ENCODE results near the gene ACAD9.

The ACAD9 gene

GRCh38 chr3:128845119-128845777 is 34.2 kb upstream of the ACAD9 start:
- peak; percentile 68 for DNase-seq (ENCODE audit: low read depth)
- TF ChIP-seq MAX (IDR thresholded peaks at IDR 0.05; ENCODE audit: low read depth, low read length) (no peak), MYC (IDR thresholded peaks at IDR 0.05; ENCODE audit: low read depth, low read length) (no peak), POLR2A (IDR thresholded peaks at IDR 0.05; ENCODE audit: extremely low read depth, insufficient read length) (no peak), CTCF (IDR thresholded peaks at IDR 0.05; ENCODE audit: low read depth, low read length) (peak; percentile 43)
- H3K4me3 ChIP-seq (ENCODE audit: low read depth, low read length): peak overlapping the region; percentile 34

GRCh38 chr3:128845778-128846485 is 33.5 kb upstream of the ACAD9 start:
- TF ChIP-seq MYC (IDR thresholded peaks at IDR 0.05; ENCODE audit: low read depth, low read length) (peak; percentile 9; the same call in 1 of the 2 replicates), MAX (IDR thresholded peaks at IDR 0.05; ENCODE audit: low read depth, low read length) (peak; percentile 55; the same call in 1 of the 2 replicates), POLR2A (IDR thresholded peaks at IDR 0.05; ENCODE audit: extremely low read depth, insufficient read length) (peak; percentile 13), CTCF (IDR thresholded peaks at IDR 0.05; ENCODE audit: low read depth, low read length) (peak; percentile 70)
- peak; percentile 98 for DNase-seq (ENCODE audit: low read depth)
- peak overlapping the region; percentile 34 for H3K4me3 ChIP-seq (ENCODE audit: low read depth, low read length)

- peak; percentile 98 for DNase-seq (ENCODE audit: low read depth)
- peak; percentile 9 for TF ChIP-seq CTCF (IDR thresholded peaks at IDR 0.05; ENCODE audit: low read depth, low read length)
- peak; percentile 13 for TF ChIP-seq POLR2A (IDR thresholded peaks at IDR 0.05; ENCODE audit: extremely low read depth, insufficient read length)
- TF ChIP-seq MAX (IDR thresholded peaks at IDR 0.05; ENCODE audit: low read depth, low read length): peak; percentile 53; the same call in 1 of the 2 replicates
- TF ChIP-seq MYC (IDR thresholded peaks at IDR 0.05; ENCODE audit: low read depth, low read length): peak; percentile 52
- H3K4me3 ChIP-seq (ENCODE audit: low read depth, low read length): peak overlapping the region; percentile 25
These were observed 32.9 kb upstream of the ACAD9 start for GRCh38 chr3:128846486-128846891.

GRCh38 chr3:128847666-128848370 is 31.6 kb upstream of the ACAD9 start:
- no peak overlapping the region for H3K4me3 ChIP-seq (ENCODE audit: low read depth, low read length)
- peak; percentile 18 for DNase-seq (ENCODE audit: low read depth)
- no peak for TF ChIP-seq MAX (IDR thresholded peaks at IDR 0.05; ENCODE audit: low read depth, low read length)
- no peak for TF ChIP-seq MYC (IDR thresholded peaks at IDR 0.05; ENCODE audit: low read depth, low read length)

- no peak overlapping the region for H3K4me3 ChIP-seq (ENCODE audit: low read depth, low read length)
- TF ChIP-seq MAX (IDR thresholded peaks at IDR 0.05; ENCODE audit: low read depth, low read length) (no peak), POLR2A (IDR thresholded peaks at IDR 0.05; ENCODE audit: extremely low read depth, insufficient read length) (no peak), MYC (IDR thresholded peaks at IDR 0.05; ENCODE audit: low read depth, low read length) (no peak), CTCF (IDR thresholded peaks at IDR 0.05; ENCODE audit: low read depth, low read length) (no peak)
- peak; percentile 5 for DNase-seq (ENCODE audit: low read depth)
These were observed 30.5 kb upstream of the ACAD9 start for GRCh38 chr3:128848936-128849335.

Measured in NB4 (cell line).